Measurements from ENCODE around the gene TMPRSS11F. TPM values are rescaled to one million over a fixed set of nuclear protein-coding genes. Genes with fewer than 3 reads are reported as not detected.

TMPRSS11F gene
- total RNA-seq, 3 donors from 2014 or later: not detected

- intact Hi-C loops (cut with DNase I; ENCODE audit: low total_unique reads): no loop called here
- Histone ChIP-seq H3K9me3 (peaks cover 0 to 5% of the 10 kb centered on the region in 2 donors), H3K36me3 (no peaks in the 10 kb centered on the region), H3K4me1 (no peaks in the 10 kb centered on the region), H3K4me3 (no peak overlapping the region), H3K27me3 (no peaks in the 10 kb centered on the region), H3K27ac (no peak overlapping the region)
- DNase-seq (ENCODE audit: low spot score in 2 of 2): no peak
- TF ChIP-seq CTCF (IDR thresholded peaks at IDR 0.05): no peak
- TF ChIP-seq POLR2AphosphoS5 (IDR thresholded peaks at IDR 0.05): no peak
- no peak for TF ChIP-seq POLR2A (IDR thresholded peaks at IDR 0.05)
Measured at GRCh38 chr4:68119921-68120320, 9.7 kb downstream of the TMPRSS11F start.

DNA sequence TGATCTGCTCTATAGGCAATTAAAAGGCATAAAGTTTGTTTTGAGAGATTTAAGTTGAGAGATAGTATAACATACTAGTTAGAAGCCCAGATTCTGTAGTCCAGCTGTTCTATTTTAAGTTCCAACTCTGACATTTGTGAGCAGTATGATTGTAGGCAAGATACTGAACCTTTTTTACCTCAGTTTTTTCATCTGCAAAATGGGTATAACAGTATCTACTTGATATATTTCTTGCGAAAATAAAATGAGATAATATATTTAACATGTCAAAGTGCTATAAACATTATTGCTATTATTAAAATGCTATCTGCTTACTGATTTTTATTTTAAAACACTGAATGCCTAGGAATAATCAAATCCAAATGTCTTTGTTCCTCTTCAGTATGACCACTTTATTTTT, 19.2 kb downstream of the TMPRSS11F start:
- Histone ChIP-seq H3K27me3 (no peaks in the 10 kb centered on the region), H3K27ac (no peak overlapping the region), H3K9me3 (no peaks in the 10 kb centered on the region), H3K4me1 (no peaks in the 10 kb centered on the region), H3K36me3 (no peaks in the 10 kb centered on the region), H3K4me3 (no peak overlapping the region)
- TF ChIP-seq CTCF (IDR thresholded peaks at IDR 0.05) (no peak), POLR2AphosphoS5 (IDR thresholded peaks at IDR 0.05) (no peak), POLR2A (IDR thresholded peaks at IDR 0.05) (no peak)
- no peak for DNase-seq (ENCODE audit: low spot score in 2 of 2)
- intact Hi-C loops (cut with DNase I; ENCODE audit: low total_unique reads): no loop called here

DNA sequence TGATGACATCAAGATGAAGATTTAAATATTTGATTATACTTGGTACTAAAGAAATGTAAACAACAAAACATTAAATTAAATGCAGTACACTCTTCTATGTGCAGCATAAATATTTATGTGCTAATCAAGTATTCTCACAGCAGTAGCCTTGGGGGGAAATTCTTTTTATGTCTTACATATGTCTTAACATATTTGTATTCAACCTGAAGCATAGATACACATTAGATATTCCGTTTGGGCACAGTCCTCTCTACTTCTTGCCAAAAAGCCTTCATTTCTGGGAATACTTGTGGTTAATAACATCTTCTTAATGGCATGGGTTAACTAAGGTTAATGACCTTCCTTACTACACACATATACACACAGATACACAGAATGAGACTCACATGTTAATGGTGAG, 19.8 kb downstream of the TMPRSS11F start:
- no peaks in the 10 kb centered on the region for H3K4me1 ChIP-seq
- no peak for DNase-seq (ENCODE audit: low spot score in 2 of 2)
- TF ChIP-seq CTCF (IDR thresholded peaks at IDR 0.05): no peak
- intact Hi-C loops (cut with DNase I; ENCODE audit: low total_unique reads): no loop called here
- no peak overlapping the region for H3K27ac ChIP-seq
- no peaks in the 10 kb centered on the region for H3K9me3 ChIP-seq
- H3K36me3 ChIP-seq: no peaks in the 10 kb centered on the region
- H3K27me3 ChIP-seq: no peaks in the 10 kb centered on the region
- H3K4me3 ChIP-seq: no peak overlapping the region

- H3K27ac ChIP-seq: no peak overlapping the region
- H3K36me3 ChIP-seq: no peaks in the 10 kb centered on the region
- intact Hi-C loops (cut with DNase I; ENCODE audit: low total_unique reads): no loop called here
- H3K9me3 ChIP-seq: no peaks in the 10 kb centered on the region
- no peak for DNase-seq (ENCODE audit: low spot score in 2 of 2)
- no peaks in the 10 kb centered on the region for H3K27me3 ChIP-seq
- H3K4me1 ChIP-seq: no peaks in the 10 kb centered on the region
- no peak for TF ChIP-seq CTCF (IDR thresholded peaks at IDR 0.05)
- TF ChIP-seq POLR2A (IDR thresholded peaks at IDR 0.05): no peak
- no peak for TF ChIP-seq POLR2AphosphoS5 (IDR thresholded peaks at IDR 0.05)
- no peak overlapping the region for H3K4me3 ChIP-seq
Measured at GRCh38 chr4:68082758-68083157, 46.9 kb downstream of the TMPRSS11F start.

DNA sequence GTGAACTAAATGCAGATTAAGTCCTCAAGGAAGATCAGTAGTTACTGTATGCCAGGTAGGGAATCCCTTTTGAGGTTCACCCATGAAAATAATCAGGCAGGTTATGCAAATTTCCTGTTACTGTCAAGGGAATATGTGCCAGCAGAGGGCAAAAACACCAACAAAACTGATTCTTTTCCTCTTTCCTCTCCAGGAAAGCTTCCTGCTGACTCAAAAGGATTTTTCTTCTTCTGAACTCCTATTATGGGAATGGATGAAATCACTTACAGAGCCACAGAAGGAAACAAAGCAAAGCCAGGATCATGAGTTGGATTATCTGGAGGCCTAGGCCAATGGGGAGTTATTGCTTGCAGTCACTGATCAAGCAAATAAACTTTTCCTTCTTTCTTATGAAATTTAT, 49.7 kb downstream of the TMPRSS11F start:
- H3K4me1 ChIP-seq: no peaks in the 10 kb centered on the region
- H3K27ac ChIP-seq: no peak overlapping the region
- no peaks in the 10 kb centered on the region for H3K27me3 ChIP-seq
- TF ChIP-seq POLR2A (IDR thresholded peaks at IDR 0.05) (no peak), POLR2AphosphoS5 (IDR thresholded peaks at IDR 0.05) (no peak), CTCF (IDR thresholded peaks at IDR 0.05) (no peak)
- intact Hi-C loops (cut with DNase I; ENCODE audit: low total_unique reads): loop anchor here (10.0 kb wide), 1 partner anchor 1265 kb away; no protein-coding TSS in a partner anchor
- no peak overlapping the region for H3K4me3 ChIP-seq
- DNase-seq (ENCODE audit: low spot score in 2 of 2): no peak
- no peaks in the 10 kb centered on the region for H3K9me3 ChIP-seq
- no peaks in the 10 kb centered on the region for H3K36me3 ChIP-seq

All from breast epithelium (tissue), 4 donors.